GM21360 (cell line): Measurements from ENCODE around the gene FA2H.
"Not testable (repeated sequence)": the region's sequence is repeated elsewhere in the genome, so short reads cannot be mapped to it uniquely, and the experiment has no call there.

ENCODE experiments used
- ATAC-seq: cut with Tn5 transposase; IDR thresholded peaks from one replicate; pipeline ENCODE4 v1.9.1; 2021; ENCODE audit warnings: mild to moderate bottlenecking, moderate library complexity; ENCODE audit not compliant: unreplicated experiment

The FA2H gene

DNA sequence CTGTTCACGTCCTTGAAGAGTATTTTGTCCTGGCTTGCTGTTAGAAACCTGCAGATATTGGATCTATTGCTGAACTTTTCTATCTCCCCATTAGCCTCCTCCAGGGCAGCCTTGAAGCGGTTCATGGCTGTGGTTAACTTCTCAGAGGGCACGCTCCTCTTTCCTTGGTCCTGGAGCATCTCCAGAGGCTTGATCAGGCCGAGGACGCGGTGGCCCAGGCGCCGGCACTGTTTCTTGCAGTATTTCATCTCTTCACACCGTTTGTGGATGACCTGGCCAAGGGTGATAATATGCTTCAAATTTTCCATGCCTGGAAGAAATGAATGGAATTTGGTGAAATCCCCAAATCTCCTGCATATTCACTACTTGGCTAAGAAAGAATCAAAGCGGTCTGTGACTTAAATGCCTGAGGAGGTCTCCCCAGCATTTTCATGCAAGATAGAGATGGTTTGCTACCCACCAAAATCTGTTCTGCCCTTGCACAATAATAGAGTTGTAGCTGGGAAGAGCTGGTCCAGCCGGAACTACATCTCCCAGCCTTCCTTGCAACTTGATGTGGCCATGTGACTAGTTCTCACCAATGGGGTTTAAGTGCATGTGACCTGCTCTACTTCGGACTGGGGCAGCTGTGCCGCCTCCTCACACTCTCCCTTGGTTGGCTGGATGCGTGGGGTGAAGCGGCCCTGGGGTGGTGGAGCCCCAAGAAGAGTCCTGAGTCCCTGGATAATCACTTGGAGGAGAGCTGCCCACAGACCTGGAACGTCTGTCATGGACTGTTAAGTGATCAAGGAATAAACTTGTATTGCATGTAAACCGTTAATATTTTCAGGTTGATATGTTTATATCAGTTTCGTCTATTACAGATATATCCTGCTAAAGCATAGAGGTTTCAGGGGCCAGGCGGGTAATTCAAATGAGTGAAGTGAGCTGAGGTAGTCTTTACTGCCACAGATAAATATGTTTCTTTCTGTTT, 78.9 kb downstream of the FA2H start:
- ATAC-seq: peak; percentile 89

DNA sequence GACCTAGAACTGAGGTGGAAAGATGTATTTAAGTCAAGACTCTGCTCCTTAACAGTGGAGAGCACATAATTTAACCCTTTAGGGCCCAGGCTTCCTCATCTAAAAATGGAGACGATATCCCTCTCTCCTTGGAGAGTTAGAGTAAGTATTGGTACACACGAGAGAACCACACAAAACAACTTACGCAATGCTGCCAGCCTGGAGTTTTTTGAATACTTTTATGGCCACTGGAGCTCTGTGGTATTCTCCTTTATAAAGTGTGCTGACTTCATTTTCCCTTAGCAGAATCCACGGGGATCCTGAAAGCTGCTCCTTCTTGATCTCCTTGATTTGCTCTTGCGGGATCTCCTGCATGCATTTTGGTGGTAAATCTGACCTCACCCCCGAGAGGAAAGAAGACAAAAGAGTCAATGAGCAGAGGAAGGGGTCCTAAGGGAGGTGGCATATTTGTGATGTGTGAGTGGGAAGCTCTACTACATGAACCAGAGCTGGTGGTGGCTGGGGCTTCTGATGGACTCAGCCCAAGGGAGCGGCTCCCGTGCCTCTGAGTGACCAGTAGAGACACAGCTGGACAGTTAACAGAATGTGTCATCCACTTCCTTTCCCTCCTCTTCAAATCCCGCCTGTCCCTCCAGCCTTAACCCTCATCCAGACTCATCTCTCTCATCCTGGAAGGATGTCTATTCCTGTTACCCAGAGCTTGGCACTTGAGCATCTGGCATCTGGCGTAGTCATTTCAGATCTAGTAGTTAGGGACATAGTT, 83.3 kb downstream of the FA2H start:
- ATAC-seq: no peak

DNA sequence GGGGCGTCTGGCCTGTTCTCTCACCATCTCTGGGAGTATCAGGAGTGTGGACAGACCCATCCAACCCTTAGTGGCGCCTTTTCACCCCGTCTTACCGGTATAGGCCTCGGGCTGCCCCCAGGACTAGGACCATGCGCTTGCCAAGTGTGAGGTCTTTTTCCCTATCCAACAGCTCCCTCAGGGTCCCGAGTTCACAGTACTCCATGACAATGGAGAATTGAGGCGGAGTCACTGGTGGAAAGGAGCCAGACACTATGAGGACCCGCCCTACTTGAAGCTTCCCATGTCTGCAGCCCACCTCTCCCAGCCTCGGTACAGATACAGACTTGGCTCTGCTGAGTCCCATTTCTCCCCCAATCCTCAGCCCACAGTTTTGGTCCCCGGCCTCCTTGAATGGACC, 92.1 kb downstream of the FA2H start:
- ATAC-seq: no peak

DNA sequence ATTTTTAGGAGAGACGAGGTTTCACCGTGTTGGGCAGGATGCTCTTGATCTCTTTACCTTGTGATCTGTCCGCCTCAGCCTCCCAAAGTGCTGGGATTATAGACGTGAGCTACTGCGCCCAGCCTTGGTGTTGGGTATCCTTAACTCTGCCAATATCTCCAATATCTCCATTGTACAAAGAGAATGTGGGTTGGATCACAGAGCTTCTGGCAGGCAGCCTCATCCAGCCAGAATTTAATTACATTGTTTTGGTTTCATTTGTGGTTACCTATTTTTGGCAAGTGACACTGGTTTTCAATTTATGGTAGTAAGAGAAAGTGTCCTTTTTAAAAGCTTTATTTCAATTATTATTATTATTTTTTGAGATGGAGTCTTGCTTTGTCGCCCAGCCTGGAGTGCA, 93.9 kb downstream of the FA2H start:
- no peak for ATAC-seq

GRCh38 chr16:74679983-74680382, 94.6 kb downstream of the FA2H start:
- ATAC-seq: no peak

DNA sequence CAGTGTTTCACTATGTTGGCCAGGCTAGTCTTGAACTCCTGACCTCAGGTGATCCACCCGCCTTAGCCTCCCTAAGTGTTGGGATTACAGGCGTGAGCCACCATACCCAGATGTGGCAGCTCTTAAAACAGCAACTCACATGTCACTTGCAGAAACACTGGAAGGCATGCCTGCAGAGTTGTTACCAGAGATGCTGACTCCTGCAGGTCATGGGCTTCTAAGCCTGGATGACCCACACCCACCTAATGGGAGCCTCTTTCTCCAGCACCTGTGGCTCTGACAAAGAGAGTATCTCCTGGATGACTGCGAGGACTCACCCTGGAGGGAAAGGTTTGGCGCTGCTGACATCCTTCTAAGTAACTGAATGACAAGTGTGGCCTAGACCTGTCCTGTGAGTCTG, 96.8 kb downstream of the FA2H start:
- no peak for ATAC-seq

DNA sequence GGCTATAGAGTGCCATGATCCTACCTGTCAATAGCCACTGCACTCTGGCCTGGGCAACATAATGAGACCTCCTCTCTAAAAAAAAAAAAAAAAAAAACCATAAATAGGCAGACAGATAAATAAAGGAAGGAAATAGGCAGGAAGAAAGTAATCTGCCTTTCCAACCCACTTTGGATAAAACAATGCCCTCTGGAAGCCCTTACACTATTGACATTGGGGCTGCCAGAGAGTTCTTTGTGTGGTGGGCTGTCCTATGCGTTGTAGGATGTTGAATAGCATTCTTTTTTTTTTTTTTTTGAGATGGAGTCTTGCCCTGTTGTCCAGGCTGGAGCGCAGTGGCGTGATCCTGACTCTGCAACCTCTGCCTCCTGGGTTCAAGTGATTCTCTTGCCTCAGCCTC, 100.7 kb downstream of the FA2H start:
- no peak for ATAC-seq

DNA sequence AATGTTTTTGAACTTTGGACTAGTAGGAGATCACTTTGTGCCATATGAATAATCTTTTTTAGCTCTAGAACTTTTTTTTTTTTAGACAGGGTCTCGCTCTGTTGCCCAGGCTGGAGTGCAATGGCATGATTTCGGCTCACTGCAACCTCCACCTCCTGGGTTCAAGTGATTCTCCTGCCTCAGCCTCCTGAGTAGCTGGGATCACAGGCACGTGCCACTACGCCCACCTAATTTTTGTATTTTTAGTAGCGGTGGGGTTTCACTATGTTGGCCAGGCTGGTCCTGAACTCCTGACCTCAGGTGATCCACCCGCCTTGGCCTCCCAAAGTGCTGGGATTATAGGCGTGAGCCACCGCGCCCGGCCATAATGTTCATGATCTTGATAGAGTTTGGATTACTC, 105.7 kb downstream of the FA2H start:
- not testable (repeated sequence) for ATAC-seq

GRCh38 chr16:74667255-74667700, 107.3 kb downstream of the FA2H start:
- peak; percentile 6 for ATAC-seq

DNA sequence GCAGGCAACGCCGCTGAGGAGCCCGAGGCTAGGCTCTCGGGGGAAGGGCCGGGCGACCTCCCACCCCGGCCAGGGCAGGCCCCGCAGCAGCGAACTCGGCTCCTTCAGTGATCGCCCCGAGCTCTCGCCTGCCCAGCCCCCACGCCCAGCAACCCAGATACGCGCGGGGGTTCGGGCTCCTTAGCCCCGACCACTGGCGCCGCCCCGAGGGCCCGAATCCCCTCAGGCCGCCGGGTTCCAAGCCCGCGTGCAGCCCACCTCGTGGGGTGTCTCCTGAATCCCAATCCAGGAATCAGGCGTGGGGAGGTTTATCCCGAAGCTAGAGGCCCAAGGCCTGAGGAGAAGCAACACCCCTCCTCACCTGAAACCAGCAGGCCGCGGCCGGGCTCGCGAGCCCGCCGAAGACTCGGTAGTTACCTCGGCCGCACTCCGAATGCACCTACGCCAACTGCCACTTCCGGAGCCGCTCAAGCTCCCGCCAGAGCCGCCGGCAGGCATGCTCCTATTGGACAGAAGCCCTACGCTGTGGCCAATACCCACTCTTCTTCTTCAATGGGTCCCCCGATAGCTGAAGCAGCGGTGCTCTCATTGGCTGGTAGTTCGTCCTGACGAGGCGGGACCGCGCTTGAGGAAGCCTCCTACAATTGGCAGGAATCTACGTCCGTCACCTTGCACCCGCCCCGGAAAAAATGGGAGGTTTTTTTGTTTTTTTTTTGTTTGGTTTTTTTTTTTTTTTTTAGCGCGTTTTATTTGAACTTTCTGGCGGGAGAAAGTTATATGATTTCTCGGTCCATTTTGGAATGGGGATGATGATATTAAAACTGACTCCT, 108.0 kb downstream of the FA2H start, which contains the start of gene RFWD3:
RFWD3 (minus strand) TSS at position 453 of the 830 bp plus-strand sequence. CDS start 5,428 bp downstream, outside the sequence.
- ATAC-seq: peak; percentile 100

GRCh38 chr16:74666010-74666421, 108.6 kb downstream of the FA2H start:
- ATAC-seq: no peak
